GM19328 (cell line): Measurements from ENCODE around the gene ZNF516.
A peak's percentile ranks its signal among the peaks of the same experiment; 100 is the strongest.

ENCODE experiments used
- ATAC-seq: cut with Tn5 transposase; IDR thresholded peaks from one replicate; pipeline ENCODE4 v1.9.1; 2021; ENCODE audit warnings: mild to moderate bottlenecking, moderate library complexity; ENCODE audit not compliant: unreplicated experiment

The ZNF516 gene

DNA sequence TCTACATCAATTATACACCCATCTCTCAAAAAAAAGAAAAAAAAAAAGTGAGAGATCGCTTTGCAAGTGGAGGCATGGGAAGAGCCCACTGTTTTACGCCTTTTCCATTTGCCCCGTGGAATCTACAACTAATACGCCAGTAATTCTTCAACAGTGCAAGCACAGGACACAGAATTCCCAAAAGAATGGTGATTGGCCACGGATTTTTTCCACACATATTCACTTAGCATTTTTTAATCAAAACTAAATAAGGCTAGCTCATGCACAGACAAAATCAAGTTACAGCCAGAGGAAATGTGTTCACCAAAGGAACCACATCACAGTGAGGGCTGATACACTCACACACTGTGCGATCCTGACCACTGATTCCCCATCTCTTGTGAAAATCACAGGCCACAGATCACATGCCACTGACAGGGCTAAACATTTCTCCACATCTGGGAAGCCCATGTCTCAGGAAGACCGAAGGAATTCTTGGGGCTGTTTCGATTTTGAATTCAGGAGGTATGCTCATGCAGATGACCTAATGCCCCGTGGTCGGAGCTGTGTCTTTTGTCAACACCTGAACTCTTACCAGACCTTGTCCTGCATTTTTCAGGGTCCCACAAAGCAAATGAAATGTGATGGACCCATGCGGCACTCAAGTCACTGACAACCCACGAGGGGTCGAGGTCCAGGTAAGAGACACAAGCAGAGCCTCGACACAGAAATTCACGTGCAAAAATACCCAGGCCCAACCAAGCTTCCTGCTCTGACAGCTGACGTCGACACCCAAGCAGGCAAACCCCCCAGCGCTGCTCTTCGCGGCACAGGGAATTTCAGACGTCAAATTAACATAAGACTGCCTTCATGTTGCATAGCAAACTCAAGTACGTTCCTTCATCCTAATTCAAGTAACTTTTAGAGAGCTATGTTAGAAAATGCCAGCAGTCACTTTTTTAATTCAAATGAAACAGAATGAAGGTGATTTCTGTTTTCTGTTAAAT, 69.6 kb downstream of the ZNF516 start:
- no peak for ATAC-seq

DNA sequence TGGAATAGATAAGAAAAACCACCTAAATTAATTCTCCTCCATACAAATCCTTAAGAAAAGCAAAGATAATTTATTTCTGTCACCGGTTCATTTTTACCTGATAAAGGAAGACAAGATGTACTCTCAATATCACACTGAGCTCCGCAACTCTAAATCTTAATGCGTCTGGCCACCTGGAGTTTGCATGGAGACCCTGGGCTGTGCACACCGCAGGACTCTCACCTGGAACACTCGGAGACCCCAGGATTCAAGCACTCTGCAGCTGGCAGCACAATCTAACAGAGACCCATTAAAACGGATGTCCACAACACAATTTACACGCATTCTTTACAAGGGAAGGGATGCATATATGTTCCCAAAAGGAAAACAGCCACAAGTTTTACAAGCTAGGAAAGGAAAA, 72.2 kb downstream of the ZNF516 start:
- ATAC-seq, result no peak

DNA sequence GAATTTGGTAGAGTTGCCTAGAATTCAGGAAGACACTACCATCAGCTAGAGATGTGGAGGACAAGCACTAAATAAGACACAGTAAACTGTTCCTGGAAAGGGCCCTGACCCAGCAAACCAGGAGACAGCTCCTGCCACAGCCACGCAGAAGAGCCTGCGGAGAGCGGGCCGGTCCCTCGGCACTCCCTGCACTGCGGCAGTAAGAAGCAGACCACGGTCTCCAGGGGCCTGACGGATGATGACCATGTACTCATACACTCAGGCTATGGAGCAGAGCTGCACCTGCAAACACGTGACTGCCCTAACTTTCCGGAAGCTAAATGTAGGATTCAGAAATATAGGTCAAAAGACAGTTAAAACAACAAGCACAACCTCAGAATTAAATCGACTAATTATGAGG, 72.9 kb downstream of the ZNF516 start:
- ATAC-seq, result no peak

DNA sequence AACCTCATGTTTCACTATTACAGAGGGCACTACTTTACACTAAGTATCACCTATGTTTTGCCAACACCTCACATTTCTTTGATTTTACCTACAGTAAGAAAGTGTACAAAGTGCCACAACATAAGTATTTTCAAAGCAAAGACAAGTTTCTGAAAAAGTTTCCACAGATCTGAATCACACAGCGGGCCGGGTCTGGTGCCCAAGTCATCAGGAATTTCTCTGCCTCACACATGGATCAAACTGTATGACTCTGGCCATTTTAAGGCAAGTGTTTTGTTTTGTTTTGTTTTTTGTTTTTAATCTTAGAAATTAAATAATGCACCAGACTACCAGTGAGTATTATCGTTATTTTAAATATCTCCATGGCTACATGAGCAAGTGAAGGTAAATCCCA, 73.4 kb downstream of the ZNF516 start:
- no peak for ATAC-seq

DNA sequence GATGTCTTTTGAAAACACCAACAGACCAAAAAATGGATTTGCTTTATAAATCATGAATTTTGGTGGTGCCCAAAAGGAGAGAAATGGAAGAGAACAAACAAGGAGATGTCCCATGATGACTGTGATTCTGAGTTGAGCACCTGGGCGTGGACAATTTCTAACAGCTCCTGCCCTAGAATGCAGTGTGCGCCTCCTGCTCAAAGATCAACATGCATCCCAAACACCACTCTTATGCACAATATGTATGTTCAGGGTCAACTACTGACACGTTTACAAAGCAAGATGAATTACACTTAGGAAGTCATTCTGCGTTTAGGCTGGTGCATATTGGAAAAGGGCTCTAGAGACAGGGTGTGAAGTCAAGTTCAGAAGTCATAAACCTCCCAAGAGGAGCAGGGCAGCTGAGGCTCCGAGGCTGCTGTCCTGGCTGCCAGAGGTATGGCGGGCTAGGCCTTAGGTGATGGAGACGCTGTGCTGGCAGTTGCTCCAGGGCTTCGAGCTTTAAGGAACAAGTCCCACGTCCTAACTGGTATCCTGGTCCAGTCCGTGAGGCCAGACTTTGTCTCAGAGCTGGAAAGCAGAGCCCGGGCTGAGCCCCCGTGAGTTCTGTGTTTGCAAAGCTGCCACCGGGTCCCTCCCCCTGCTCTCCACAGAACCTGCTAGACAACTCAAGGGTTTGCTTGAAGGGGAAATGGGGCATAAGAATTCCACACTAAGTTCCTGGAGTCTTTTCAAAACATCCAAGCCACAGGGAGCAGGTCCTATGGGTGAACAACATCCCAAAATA, 74.0 kb downstream of the ZNF516 start:
- ATAC-seq, result no peak

DNA sequence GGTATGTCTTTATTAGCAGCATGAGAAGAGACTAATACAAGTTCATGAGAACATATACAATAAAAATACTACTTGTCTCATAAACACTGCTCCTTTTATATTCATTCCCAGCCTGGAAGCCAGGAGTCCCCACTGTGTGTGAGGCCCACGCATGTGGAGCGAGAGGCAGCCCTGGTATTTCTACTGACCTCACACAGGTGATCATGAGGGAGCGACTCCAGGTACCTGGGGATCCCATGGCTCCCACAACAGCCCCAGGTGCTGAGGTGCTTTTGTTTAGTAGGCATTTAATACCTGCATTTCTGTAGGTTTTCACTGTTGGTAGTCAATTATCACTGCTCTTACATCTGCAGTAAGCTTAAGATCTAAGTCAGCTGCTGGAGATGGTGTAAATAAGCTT, 75.2 kb downstream of the ZNF516 start:
- no peak for ATAC-seq

DNA sequence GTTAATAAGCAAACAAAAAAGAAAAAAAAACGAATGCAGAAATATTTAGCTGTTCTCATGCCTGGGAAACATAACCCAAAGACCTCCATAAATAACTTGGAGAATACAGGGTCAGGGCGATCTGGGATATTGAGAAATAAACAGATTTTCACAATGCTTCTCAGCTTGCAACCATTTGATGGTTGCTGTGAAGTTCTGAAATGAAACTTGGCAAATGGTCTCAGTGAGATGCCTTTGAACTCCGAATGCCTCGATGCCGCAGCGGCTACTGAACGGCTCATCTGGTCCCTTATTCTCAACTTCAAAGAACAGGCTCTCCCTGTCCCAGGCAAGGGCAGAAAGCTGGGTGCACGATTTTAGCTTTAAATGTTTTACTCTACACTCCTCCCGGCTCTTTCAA, 78.1 kb downstream of the ZNF516 start:
- ATAC-seq, result no peak

DNA sequence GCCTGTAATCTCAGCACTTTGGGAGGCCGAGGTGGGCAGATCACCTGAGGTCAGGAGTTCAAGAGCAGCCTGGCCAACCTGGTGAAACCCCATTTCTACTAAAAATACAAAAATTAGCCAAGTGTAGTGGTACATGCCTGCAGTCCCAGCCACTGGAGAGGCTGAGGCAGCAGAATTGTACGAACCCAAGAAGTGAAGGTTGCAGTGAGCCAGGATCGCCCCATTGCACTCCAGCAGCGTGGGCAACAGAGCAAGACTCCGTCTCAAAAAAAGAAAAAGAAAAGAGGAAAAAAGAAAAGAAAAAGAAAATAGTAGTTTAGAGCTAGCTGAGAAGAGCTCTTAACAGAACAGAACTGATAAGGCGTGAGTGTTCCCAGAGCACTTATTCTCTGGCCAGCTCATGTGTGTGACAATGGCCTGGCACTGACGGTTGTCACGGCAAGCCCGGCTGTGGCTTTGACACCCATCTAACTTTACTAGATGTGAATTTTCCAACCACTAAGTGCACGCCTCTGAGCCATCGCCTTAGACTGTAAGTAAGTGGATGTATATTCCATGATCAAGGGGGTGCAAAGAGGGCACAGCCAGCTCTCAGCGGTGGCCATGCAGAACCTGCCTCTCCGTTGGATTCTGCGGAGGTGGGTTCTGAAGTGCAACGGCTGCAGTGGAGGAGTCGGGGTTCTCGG, 80.0 kb downstream of the ZNF516 start:
- no peak for ATAC-seq

DNA sequence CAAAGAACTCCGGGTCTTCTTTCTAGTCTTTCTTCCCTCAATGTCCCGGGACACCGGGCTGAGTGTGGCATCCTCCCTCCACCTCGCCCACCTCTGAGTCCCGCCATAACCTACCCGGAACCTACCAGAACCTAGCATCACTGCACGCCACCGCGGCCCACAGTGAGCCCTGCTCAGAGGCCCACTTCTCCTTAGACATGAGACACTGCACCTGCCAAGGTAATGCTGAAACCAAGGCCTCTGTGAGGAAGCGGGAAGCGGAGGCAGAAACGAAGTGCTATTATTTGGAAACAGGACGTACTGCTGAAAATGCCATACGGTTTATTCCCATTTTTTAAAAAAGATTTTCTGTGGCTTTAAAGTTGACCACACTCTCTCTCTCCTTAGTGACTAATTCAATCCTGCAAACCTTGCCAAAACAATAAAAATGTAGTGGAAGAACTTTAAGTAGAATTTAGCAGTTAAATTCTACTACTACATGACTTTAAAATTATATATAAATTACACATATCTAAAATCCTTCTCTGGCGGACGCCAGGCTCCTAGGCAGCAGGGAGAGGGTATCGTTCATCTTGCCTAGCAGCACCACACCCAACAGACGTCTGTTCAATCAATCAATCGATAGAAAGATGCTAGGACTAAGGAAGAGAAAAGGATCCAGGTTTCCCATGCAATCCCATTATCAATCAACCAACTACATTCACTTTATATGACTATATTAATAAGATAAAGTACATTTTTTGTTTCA, 82.0 kb downstream of the ZNF516 start:
- no peak for ATAC-seq

DNA sequence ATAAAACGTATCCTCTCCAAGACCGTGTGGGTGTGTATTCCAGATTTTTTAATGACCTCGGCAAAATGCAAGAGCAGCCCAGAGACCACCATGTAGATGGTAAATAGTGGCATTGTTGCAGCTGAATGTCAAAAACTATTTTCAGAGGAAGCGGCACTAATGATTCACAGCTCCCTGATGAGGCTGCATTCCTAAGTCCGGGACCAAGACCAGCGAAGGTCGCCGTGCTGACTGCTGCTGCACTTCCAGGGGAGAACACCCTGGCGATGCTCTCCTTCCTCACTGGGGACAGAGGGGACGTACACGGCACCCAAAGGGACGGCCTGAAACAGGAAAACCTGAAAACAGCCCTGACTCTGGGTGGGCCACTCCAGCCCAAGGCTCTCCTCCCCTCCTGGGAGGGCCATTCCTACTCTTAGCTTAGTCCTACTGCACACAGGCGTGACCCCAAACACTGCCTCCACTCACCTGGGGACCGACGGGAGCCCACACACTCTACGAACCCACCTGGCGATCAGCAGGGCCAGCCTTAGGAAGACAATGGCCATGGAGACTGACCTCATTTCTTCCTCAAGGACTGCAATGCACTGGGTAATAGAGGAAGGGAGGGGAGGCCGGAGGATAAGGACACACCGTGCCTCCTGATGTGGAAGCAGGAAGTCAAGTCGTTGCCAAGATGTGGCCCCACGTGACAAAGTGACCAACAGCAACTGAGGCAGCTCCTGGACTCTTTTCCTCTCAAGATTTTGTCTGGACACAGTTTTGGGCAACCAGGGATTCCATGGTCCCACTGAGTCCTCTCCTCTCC, 82.8 kb downstream of the ZNF516 start:
- no peak for ATAC-seq

DNA sequence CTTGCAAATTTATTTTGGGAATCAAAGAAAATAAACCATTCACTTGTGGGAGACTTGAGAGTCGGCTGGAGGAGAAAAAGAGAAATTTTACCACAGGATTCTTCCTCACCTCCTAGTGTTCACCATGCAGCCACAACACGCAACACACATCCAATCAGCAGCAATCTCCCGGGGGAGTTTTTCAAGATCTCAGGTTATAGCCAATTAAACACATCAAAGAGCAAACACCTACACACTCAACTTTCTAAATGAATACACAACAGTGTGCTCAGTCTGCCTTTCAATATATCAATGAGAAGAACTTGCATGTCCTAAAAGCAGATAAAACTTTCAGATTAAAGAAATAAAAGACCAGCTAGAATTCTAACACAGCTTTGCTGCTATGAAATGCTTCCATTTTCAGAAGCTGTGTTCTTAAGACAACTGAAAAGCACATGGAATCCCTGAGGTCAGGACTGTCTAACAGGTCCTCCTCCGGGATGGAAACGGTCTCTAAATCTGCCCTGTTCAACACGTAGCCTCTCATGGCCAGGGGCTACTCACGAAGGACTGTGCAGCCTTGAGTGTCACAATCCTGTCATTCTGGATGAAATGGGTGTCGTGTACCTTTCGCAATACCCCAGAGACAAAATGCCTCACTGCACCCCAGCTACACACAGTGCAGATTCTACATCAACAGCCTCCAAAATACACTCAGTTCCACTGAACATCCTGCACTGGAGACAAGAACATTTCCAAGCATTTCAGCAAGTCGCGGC, 84.2 kb downstream of the ZNF516 start:
- ATAC-seq, result peak; percentile 63

DNA sequence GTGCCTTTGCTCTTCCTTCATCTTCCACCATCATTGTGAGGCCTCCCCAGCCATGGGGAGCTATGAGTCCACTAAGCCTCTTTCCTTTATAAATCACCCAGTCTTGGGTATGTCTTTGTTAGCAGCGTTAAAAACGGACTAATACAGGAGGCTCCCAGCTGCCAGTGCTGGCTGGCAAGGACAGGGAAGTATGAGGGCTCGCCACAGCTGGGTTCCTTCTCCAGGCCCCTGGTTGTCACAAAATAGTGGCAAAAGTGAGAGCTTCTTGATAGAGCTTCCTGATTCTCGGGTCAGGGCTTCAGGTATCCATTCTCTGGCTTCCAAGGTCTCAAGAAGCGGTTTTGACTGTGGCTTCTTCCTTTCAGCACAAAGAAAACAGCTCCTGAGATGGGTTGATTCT, 85.0 kb downstream of the ZNF516 start:
- ATAC-seq, result no peak

DNA sequence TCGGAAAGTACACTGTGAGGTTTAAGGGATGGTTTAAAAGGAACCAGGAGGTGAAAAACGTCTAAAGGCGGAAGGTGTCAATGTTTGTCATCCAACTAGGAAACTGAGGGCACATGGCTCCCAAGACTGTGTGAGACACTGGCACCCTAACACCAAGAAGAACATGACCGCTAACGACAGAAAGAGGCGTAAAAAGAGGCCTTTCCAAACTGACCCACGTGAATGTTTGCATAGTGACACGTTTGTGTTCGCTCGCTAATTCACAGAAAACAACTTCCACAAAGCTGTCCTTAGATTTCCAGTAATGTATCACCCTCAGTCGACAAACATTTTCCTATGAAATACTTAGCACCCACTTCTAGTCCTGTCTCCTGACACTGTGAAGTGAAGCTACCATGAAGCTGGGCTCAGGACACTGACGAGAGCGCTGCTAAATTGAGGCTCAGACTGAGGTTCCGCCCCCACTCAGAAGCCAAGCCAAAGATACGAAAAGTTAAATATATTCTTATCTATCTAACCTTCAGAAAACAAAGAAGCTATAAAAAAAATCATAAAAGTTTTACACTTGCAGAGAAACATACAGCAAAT, 86.5 kb downstream of the ZNF516 start:
- ATAC-seq, result no peak

DNA sequence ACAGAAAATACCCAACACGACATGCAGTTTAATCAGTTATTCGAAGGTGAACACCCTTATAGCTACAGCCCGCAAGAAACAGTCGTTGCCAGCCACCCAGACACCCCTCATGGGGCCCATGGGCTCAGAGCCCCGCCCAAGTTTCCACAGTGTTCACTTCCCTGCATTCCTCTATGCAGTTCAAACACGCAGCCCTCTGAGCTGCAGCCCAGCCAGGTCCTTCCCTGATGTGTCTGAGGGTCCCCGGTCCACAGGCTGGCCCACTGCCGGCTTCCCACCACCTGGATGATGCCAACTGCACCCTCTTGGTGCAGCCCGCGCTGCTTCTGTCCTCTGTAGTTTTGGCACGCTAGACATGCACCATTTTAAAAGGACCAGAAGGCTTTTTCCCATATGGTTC, 87.4 kb downstream of the ZNF516 start:
- ATAC-seq, result no peak

DNA sequence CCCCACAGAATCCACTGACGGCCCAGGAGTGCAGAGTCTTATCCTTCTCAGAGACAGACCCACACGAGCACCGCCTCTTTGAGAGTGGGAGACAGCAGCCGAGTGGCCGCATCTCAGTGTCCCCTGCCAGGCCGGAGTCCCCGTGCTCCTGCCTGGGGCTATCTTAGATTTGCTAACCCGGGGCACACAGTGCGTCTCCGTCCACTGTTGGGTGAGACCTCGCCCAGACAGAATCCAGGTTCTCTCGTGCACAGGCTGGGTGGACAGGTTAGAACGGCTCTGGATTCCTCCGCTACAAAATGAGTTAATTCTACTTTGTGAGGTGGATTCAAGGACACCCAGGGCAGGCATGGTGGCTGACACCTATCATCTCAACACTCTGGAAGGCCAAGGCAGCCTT, 88.3 kb downstream of the ZNF516 start:
- no peak for ATAC-seq

DNA sequence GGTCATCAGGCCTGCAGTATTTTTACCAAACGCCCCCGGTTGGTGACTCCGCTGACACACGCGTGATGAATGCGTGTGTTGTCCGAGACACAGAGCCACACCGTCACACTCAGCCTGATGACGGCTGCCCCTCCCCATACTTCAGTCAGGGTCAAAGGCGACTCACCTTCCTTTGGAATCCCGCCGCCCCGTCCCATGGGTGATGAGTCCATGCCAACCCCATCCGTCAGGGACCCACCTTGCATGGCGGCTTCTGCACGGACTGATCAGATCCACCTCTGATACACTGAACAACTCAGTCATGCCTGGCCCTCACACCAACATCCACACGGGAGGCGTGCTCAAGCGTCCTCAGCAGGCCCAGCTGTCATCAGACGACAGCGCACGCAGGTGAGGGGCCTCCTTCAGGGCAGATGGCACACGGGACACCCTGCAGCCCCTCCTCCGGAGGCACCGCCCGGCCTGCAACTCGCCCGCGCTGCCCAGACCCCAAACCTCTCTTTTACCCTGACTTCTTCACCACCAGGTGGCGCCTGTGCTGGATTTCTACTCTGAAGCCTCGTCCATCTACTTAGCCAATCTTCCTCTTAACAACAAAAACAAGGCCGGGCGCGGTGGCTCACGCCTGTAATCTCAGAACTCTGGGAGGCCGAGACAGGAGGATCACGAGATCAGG, 89.2 kb downstream of the ZNF516 start:
- ATAC-seq, result no peak

DNA sequence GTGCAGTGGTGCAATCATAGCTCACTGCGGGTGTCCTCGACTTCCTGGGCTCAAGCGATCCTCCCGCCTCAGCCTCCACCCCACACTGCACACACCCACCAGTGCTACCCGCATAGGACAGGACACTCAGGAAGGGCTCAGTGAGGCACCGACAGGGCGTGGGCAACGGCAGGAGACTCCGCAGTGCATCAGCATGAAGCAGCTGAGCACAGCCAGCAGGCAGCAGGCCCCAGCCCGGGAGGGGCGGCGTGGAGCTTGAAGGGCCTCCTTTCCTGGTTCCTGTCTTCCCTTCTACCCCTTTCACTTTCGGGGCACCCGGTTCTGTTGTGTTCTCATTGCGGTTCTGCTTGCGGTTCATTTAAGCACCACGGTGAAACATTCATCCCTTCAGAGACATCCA, 89.8 kb downstream of the ZNF516 start:
- ATAC-seq, result no peak

DNA sequence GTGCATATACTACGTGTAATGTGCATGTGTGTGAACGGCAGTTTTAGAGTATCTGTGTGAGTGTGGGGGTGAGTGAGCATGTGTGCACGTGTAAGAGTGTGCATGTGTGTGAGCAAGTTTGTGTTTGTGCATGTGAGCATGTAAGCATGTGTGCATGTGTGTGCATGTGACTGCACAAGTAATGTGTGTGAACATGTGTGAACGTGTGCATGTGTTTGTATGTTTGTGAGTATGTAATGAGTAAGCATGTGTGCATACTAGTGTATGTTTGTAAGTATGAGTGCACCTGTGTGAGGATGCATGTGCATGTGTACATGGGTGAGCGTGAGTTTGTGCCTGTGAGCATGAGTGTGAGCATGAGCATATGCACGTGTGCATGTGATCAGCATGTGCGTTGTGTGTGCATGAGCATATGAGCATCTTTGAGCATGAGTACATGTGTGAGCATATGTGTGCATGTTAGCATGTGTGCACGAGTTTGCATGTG, 90.7 kb downstream of the ZNF516 start:
- no peak for ATAC-seq
